HEK293T (cell line): ENCODE data around the gene CNFN.

Experiments
- CTCF ChIA-PET: fragments of 350-600 bp; formaldehyde crosslinking; extraction: SDS; loops from one replicate; lab custom pipeline; 2021; ENCODE audit warnings: antibody characterized with exemption, inconsistent platforms; lab: Yijun Ruan, JAX
- POLR2A ChIA-PET: fragments of 350-600 bp; formaldehyde crosslinking; extraction: SDS; loops from one replicate; lab custom pipeline; 2020; ENCODE audit warnings: antibody characterized with exemption, inconsistent platforms; lab: Yijun Ruan, JAX
- DNase-seq: peaks from one replicate; pipeline ENCODE4 v3.0.0; 2012; ENCODE audit warnings: mixed read lengths; ENCODE audit errors: extremely low spot score
- ARNT ChIP-seq: fragments of 450-650 bp; IDR thresholded peaks from 2 replicates; pipeline ENCODE4 v1.6.1; 2017; ENCODE audit warnings: mild to moderate bottlenecking
- BHLHE40 ChIP-seq: fragments of 450-650 bp; IDR thresholded peaks from 2 replicates; pipeline ENCODE4 v1.6.1; 2016; ENCODE audit warnings: mild to moderate bottlenecking, moderate library complexity, borderline replicate concordance
- CTBP1 ChIP-seq: fragments of 450-650 bp; IDR thresholded peaks from 2 replicates; pipeline ENCODE4 v1.6.1; 2016; ENCODE audit warnings: borderline replicate concordance
- ELF4 ChIP-seq: fragments of 450-650 bp; IDR thresholded peaks from 2 replicates; pipeline ENCODE4 v1.6.1; 2017; ENCODE audit warnings: antibody characterized with exemption
- FOXA1 ChIP-seq: fragments of 450-650 bp; IDR thresholded peaks from 2 replicates; pipeline ENCODE4 v1.6.1; 2016; ENCODE audit warnings: mild to moderate bottlenecking
- FOXK2 ChIP-seq: fragments of 450-650 bp; IDR thresholded peaks from 2 replicates; pipeline ENCODE4 v1.6.1; 2016; ENCODE audit warnings: mild to moderate bottlenecking
- FOXM1 ChIP-seq: fragments of 450-650 bp; IDR thresholded peaks from 2 replicates; pipeline ENCODE4 v1.6.1; 2017; ENCODE audit warnings: mild to moderate bottlenecking, borderline replicate concordance
- HDGF ChIP-seq: fragments of 450-650 bp; IDR thresholded peaks from 2 replicates; pipeline ENCODE4 v1.6.1; 2017; ENCODE audit warnings: antibody characterized with exemption, borderline replicate concordance
- L3MBTL2 ChIP-seq: fragments of 450-650 bp; conservative IDR thresholded peaks from 2 replicates; pipeline ENCODE4 v1.6.1; 2016; ENCODE audit warnings: mild to moderate bottlenecking
- LEF1 ChIP-seq: fragments of 450-650 bp; IDR thresholded peaks from 2 replicates; pipeline ENCODE4 v1.6.1; 2017; ENCODE audit warnings: mild to moderate bottlenecking, borderline replicate concordance
- NFRKB ChIP-seq: fragments of 450-650 bp; IDR thresholded peaks from 2 replicates; pipeline ENCODE4 v1.6.1; 2016; ENCODE audit warnings: mild to moderate bottlenecking, moderate library complexity
- PKNOX1 ChIP-seq: fragments of 450-650 bp; IDR thresholded peaks from 2 replicates; pipeline ENCODE4 v1.6.1; 2016
- SP1 ChIP-seq: fragments of 450-650 bp; IDR thresholded peaks from 2 replicates; pipeline ENCODE4 v1.6.1; 2017
- SUZ12 ChIP-seq: fragments of 450-650 bp; IDR thresholded peaks from 2 replicates; pipeline ENCODE4 v1.6.1; 2016; ENCODE audit warnings: mild to moderate bottlenecking
- TARDBP ChIP-seq: fragments of 450-650 bp; IDR thresholded peaks from 2 replicates; pipeline ENCODE4 v1.6.1; 2016
- ZNF384 ChIP-seq: fragments of 450-650 bp; IDR thresholded peaks from 2 replicates; pipeline ENCODE4 v1.6.1; 2016

CNFN gene

GRCh38 chr19:42428676-42429075, 38.6 kb upstream of the CNFN start:
- no peak for DNase-seq
- CTCF ChIA-PET, result interaction anchor here (1.0 to 1.4 kb wide), 2 partner anchors 10 kb away, joined by 3 to 4 read pairs; no protein-coding TSS in a partner anchor
- TF ChIP-seq L3MBTL2, result no peak
- TF ChIP-seq SUZ12, result no peak
- TF ChIP-seq NFRKB, result no peak
- POLR2A ChIA-PET, result no interaction called here

- no peak for TF ChIP-seq LEF1
- no peak for TF ChIP-seq L3MBTL2
- no peak for TF ChIP-seq ELF4
- TF ChIP-seq SUZ12, result no peak
- no peak for TF ChIP-seq FOXA1
- TF ChIP-seq FOXM1, result no peak
- TF ChIP-seq ARNT, result no peak
- no peak for TF ChIP-seq PKNOX1
- TF ChIP-seq BHLHE40, result no peak
- TF ChIP-seq HDGF, result no peak
- no peak for TF ChIP-seq SP1
- no peak for TF ChIP-seq TARDBP
- no peak for TF ChIP-seq FOXK2
- CTCF ChIA-PET, result interaction anchor here (1.4 kb wide), 1 partner anchor 11 kb away, joined by 3 read pairs; no protein-coding TSS in a partner anchor
- POLR2A ChIA-PET, result interaction anchor here (2.6 kb wide), 1 partner anchor 31 kb away, joined by 10 read pairs; no protein-coding TSS in a partner anchor
- no peak for DNase-seq
Observed at GRCh38 chr19:42427313-42427712, 37.2 kb upstream of the CNFN start, which contains the start of gene LIPE. LIPE (minus strand) TSS chr19:42427388; CDS start chr19:42427149, 239 bp downstream.

- no peak for DNase-seq
- no peak for TF ChIP-seq ELF4
- TF ChIP-seq BHLHE40, result no peak
- TF ChIP-seq PKNOX1, result no peak
- no peak for TF ChIP-seq SP1
- no peak for TF ChIP-seq NFRKB
- TF ChIP-seq FOXM1, result no peak
- TF ChIP-seq ARNT, result no peak
- no peak for TF ChIP-seq FOXK2
- TF ChIP-seq ZNF384, result no peak
- no peak for TF ChIP-seq L3MBTL2
- TF ChIP-seq FOXA1, result no peak
- no peak for TF ChIP-seq LEF1
- TF ChIP-seq TARDBP, result no peak
- TF ChIP-seq SUZ12, result no peak
- no peak for TF ChIP-seq CTBP1
- no peak for TF ChIP-seq HDGF
- CTCF ChIA-PET, result interaction anchor here (1.1 kb wide), 1 partner anchor 12 kb away, joined by 3 read pairs; no protein-coding TSS in a partner anchor
- POLR2A ChIA-PET, result interaction anchor here (2.6 kb wide), 1 partner anchor 30 kb away, joined by 10 read pairs; no protein-coding TSS in a partner anchor
Observed at GRCh38 chr19:42426643-42427042, 36.5 kb upstream of the CNFN start.

- ChIA-PET POLR2A (interaction anchor here (0.6 to 2.6 kb wide), 3 partner anchors 8 to 195 kb away, joined by 3 to 13 read pairs (median 3); no protein-coding TSS in a partner anchor), CTCF (interaction anchor here (0.6 to 2.7 kb wide), 6 partner anchors 8 to 527 kb away, joined by 3 to 12 read pairs (median 6); partner anchors contain the start of gene PAFAH1B3)
- no peak for DNase-seq
- TF ChIP-seq L3MBTL2 (no peak), NFRKB (no peak), CTBP1 (no peak)
Observed at GRCh38 chr19:42424712-42425131, 34.6 kb upstream of the CNFN start.

DNA sequence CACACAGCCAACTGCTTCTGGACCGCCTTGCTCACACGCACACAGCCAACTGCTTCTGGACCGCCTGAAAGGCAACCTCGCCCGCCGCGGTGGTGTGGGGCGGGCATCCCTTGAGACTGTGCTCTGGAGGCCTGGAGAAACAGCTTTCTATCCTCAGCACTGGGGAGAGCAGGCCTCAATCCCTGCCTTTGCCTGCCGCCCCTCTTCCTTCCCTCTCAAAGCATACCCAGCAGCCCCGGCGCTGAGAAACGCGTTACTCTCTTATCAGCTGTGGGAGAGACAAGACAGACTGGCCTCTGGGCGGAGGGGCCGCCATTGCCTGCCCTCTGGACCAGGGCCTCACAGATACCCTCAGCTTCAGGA, 34.2 kb upstream of the CNFN start:
- TF ChIP-seq CTBP1 (no peak), FOXK2 (no peak), TARDBP (no peak), ZNF384 (no peak), L3MBTL2 (no peak; the same call in 1 of the 2 replicates), FOXA1 (no peak), BHLHE40 (no peak), FOXM1 (no peak), SUZ12 (no peak), SP1 (no peak), ARNT (no peak), LEF1 (no peak), NFRKB (no peak), HDGF (no peak)
- no peak for DNase-seq
- CTCF ChIA-PET, result interaction anchor here (0.6 to 2.7 kb wide), 5 partner anchors 9 to 526 kb away, joined by 3 to 12 read pairs (median 7); partner anchors contain the start of gene PAFAH1B3
- POLR2A ChIA-PET, result interaction anchor here (0.6 to 2.6 kb wide), 3 partner anchors 16 to 195 kb away, joined by 3 to 13 read pairs (median 3); no protein-coding TSS in a partner anchor

DNA sequence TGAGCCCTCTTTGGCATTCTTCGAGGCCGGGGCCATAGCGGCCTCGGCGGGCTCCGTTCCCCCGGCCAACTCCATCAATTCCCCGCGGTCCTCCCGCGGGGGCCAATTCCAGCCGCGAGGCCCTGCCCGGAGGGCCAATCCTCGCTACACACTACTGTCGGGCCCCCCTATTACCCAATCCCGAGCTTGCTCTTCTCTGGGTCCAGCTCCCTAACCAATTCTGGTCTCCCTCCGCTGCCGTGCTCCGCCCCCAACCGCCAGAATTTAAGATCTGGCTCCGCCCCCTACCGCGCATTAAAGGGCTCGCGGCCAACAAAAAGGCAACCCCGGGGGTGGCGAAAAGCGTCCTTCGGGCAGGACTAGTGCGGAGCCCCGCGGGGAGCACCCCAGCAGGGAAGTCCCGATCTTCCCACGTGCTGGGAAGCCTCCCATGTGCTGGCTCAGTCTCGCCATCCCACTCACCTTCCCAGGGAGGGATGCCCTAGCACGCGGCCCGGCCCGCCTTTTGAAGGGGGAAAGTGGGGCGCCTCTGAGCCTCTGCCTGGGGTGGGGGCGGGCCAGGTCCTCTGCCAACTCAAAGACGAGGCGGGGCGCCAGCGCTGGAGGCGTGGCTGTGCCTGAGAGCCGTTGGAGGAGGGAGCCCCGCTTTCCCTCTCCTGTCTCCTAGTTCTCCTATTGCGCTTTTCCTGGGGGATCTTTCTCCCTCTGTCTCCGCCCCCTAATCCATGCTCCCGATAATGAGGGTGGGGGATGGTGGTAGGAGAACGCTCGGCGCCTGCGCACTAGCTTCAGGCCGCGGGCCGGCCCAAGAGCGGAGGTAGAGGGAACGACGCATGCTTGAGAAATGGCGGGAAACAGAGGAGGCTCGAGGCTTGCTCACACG, 33.6 kb upstream of the CNFN start:
- ChIA-PET CTCF (interaction anchor here (0.6 to 2.7 kb wide), 7 partner anchors 9 to 121 kb away, joined by 3 to 12 read pairs (median 6); partner anchors contain the start of gene PAFAH1B3), POLR2A (interaction anchor here (0.6 to 2.6 kb wide), 7 partner anchors 12 to 43 kb away, joined by 3 to 13 read pairs (median 3); no protein-coding TSS in a partner anchor)

More for the DNA sequence above, 33.6 kb upstream of the CNFN start:
- DNase-seq, result peak; percentile 82
- TF ChIP-seq FOXA1 (no peak), L3MBTL2 (peak; percentile 92)
